SJCRH30 (cell line): ENCODE measurements around the gene EYA2. TPM values are rescaled to one million over a fixed set of nuclear protein-coding genes. Genes with fewer than 3 reads are reported as not detected.
A peak's percentile ranks its signal among the peaks of the same experiment; 100 is the strongest.

ENCODE experiments used
- DNase-seq, 2 experiments: peaks; one replicate each; pipeline ENCODE4 v3.0.0-alpha.2; 2015 to 2020
- H3K27ac ChIP-seq: fragments of 250-450 bp; sonication (Bioruptor Pico); 2 replicates; pipeline ENCODE4 v1.5.1; 2020; ENCODE audit warnings: mild to moderate bottlenecking, moderate library complexity
- H3K27me3 ChIP-seq: fragments of 250-450 bp; sonication (Bioruptor Pico); 2 replicates; pipeline ENCODE4 v1.5.1; 2020; ENCODE audit warnings: mild to moderate bottlenecking, moderate library complexity
- H3K36me3 ChIP-seq: fragments of 250-450 bp; sonication (Bioruptor Pico); 2 replicates; pipeline ENCODE4 v1.5.1; 2020; ENCODE audit warnings: mild to moderate bottlenecking, moderate library complexity
- H3K4me1 ChIP-seq: fragments of 250-450 bp; sonication (Bioruptor Pico); 2 replicates; pipeline ENCODE4 v1.5.1; 2020; ENCODE audit warnings: mild to moderate bottlenecking, moderate library complexity
- H3K4me3 ChIP-seq: fragments of 250-450 bp; sonication (Bioruptor Pico); 2 replicates; pipeline ENCODE4 v1.5.1; 2020; ENCODE audit warnings: mild to moderate bottlenecking, moderate library complexity
- H3K9me3 ChIP-seq: fragments of 250-450 bp; sonication (Bioruptor Pico); replicated peaks from 2 replicates; pipeline ENCODE4 v1.5.1; 2020; ENCODE audit warnings: mild to moderate bottlenecking, moderate library complexity
- total RNA-seq: library from RNA; depleted of rRNA; stranded (reverse); fragments of >200 nt; shearing (Covaris generic); gene quantifications from 2 replicates; pipeline ENCODE4 v1.2.3, GENCODE V29; 2014

The EYA2 gene
- total RNA-seq, 1 experiment from 2014 or later = 63.2 TPM

DNA sequence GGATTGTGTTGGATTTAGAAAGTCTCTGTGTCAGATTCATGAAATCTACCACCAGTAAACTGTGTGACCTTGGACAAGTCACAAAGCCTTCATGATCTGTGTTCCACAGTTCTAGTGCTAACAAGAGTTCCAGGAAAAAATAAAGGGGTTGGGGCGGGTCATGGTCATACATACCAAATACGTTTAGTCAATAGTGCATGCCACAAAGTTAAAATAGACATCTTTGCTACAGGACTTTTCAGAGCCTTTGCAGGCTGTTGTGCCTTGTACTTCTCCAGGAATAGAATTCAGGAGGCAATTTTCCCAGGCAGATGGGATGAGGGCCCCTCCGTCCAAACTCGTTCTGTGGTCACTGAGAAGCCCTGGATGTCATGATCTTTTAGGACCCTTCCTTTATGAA lies 127.2 kb downstream of the EYA2 start:
- H3K27me3 ChIP-seq = no peaks in the 10 kb centered on the region
- DNase-seq = no peak
- no peaks in the 10 kb centered on the region for H3K9me3 ChIP-seq
- H3K4me3 ChIP-seq = no peak overlapping the region
- no peak overlapping the region for H3K27ac ChIP-seq
- H3K4me1 ChIP-seq = peaks cover 23% of the 10 kb centered on the region
- peaks cover 21% of the 10 kb centered on the region; the same call in 1 of the 2 replicates for H3K36me3 ChIP-seq

DNA sequence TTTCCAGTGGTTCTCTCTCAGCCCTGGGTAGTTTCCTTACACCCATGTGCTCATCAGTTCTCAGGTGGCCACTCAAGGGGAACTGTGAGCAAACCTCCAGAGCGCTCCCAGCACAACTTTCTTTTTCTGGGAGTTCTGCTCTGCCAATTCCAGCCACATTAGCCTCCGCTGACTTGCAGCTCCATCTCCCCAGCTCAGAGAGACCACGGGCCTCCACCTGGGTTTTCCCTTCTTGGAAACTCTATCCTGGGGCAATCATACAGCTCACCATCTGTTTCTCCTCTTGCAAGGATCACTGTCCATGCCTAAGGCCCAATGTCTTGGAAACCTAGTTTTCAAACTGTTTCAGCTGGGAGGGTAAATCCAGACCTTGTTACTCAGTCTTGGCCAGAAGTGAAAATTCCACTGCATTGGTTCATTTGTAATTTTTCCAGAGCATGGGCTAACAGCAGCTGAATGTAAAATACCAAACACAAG lies 129.9 kb downstream of the EYA2 start:
- no peaks in the 10 kb centered on the region for H3K27me3 ChIP-seq
- peaks cover 39% of the 10 kb centered on the region for H3K4me1 ChIP-seq
- DNase-seq = peak; percentile 40 to 75
- H3K27ac ChIP-seq = no peak overlapping the region
- H3K36me3 ChIP-seq = peaks cover 34% of the 10 kb centered on the region
- peaks cover 6% of the 10 kb centered on the region; the same call in 1 of the 2 replicates for H3K9me3 ChIP-seq
- no peak overlapping the region for H3K4me3 ChIP-seq

DNA sequence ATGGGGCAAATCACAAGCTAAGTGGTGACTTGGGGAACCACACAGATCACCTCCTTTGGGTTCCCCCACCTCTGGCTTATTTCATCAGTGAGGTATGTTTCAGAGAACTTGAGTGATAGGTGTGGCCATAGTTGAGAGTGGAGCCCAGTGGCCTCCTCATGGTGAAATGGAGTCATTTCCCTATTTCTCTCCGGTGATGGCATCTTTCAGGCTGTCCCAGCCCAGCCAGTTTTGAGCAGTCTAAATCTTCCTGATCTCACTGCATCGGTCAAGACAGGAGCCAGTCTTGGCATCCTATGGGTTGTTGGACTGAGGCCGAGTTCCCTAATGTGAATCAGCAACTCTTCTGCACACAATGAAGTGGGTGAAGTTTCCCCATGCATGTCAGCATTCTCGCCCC lies 132.4 kb downstream of the EYA2 start:
- DNase-seq = peak; percentile 84 to 94
- peaks cover 46% of the 10 kb centered on the region for H3K4me1 ChIP-seq
- peaks cover 6% of the 10 kb centered on the region; the same call in 1 of the 2 replicates for H3K9me3 ChIP-seq
- no peak overlapping the region for H3K4me3 ChIP-seq
- peak overlapping the region; percentile 87 for H3K27ac ChIP-seq
- no peaks in the 10 kb centered on the region for H3K27me3 ChIP-seq
- H3K36me3 ChIP-seq = peaks cover 27% of the 10 kb centered on the region

DNA sequence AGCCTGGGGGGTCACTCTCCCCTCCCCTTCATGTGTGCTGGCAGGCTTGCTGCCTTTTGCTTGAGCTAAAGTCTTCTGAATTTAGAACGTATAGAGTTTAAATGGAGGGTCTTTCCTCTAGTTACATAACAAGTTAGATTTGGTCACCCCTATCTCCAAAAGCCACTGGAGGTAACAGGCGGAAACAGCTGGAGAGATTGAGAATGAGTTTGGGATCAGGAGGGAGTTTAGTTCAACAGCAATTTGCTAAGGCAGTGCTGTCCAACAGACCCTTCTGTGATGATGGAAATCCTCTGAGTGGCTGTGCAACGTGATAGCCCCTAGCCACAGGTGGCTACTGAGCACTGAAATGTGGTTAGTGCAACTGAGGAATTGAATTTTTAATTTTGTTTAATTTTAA lies 132.8 kb downstream of the EYA2 start:
- Histone ChIP-seq H3K4me3 (no peak overlapping the region), H3K27me3 (no peaks in the 10 kb centered on the region), H3K4me1 (peaks cover 46% of the 10 kb centered on the region), H3K27ac (peak overlapping the region; percentile 87), H3K9me3 (peaks cover 6% of the 10 kb centered on the region; the same call in 1 of the 2 replicates), H3K36me3 (peaks cover 27% of the 10 kb centered on the region)
- peak; percentile 87 to 97 for DNase-seq

DNA sequence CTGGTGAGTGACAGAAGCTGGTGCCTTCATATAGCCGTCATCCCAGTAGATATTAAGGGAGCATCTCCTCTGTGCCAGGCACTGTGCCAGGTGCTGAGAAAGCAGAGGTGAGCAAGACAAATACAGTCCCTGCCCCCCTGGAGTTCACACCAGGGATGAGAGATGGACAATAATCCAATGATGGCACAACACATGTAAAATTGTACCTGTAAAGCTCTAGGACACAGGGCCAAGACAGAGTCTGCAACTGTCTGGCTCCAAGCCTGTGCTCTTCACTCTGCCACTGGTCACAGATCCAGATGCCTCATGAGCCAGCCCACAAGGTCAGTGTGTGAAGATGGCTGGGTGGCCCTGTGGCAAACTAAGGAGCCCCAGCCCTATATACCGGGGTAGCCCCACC lies 133.8 kb downstream of the EYA2 start:
- Histone ChIP-seq H3K4me3 (no peak overlapping the region), H3K9me3 (peaks cover 7% of the 10 kb centered on the region), H3K4me1 (peaks cover 46% of the 10 kb centered on the region), H3K27ac (peak overlapping the region; percentile 87; the same call in 1 of the 2 replicates), H3K36me3 (peaks cover 33% of the 10 kb centered on the region), H3K27me3 (no peaks in the 10 kb centered on the region)
- DNase-seq = no peak

DNA sequence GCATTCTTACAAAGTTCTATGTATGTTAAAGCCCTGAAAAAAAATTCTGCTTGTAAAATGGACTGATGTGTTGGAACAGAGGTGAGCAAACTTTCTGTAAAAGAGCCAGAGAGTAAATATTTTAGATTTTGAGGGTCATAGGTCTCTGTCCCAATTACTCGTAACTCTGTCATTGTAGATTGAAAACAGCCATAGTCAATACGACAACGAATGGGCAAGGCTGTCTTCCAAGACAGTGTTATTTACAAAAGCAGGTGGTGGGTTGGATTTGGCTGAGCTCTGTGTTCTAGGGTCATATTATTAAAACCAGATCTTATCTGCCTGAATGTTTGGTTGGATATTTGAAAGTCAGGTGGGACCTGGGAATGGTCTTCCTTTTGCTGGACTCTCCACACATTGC lies 135.2 kb downstream of the EYA2 start:
- peaks cover 49% of the 10 kb centered on the region for H3K4me1 ChIP-seq

DNA sequence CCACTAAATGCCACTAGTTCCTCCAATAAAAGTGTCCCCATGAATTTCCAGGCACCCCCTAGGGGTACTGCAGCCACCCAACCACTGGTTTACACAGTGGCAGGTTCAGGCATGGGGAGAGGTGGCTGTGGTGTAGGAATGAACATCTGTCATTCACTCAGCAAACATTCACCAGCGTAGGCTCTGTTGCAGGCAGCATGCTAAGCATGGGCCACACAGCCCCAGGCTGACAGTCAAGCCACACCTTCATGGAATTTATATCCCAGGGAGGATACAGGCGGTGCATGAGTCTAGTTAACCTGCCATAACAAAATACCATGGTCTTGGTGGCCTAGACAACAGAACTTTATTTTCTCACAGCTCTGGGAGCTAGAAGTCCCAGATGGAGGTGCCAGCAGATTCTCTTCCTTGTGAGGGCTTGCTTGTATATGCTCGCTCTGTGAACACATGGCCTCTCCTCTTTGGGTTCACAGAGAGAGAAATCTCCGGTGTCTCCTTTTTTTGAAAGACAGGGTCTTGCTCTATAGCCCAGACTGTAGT lies 135.7 kb downstream of the EYA2 start:
- DNase-seq = no peak
- Histone ChIP-seq H3K27ac (no peak overlapping the region), H3K27me3 (no peaks in the 10 kb centered on the region), H3K4me1 (peaks cover 47% of the 10 kb centered on the region), H3K9me3 (peaks cover 11% of the 10 kb centered on the region), H3K4me3 (no peak overlapping the region), H3K36me3 (peaks cover 37% of the 10 kb centered on the region)

More for the DNA sequence above, 135.2 kb downstream of the EYA2 start:
- Histone ChIP-seq H3K9me3 (peaks cover 11% of the 10 kb centered on the region), H3K36me3 (peaks cover 37% of the 10 kb centered on the region), H3K27me3 (no peaks in the 10 kb centered on the region), H3K27ac (no peak overlapping the region), H3K4me3 (no peak overlapping the region)
- peak in 1 of 2 experiments; percentile 45 for DNase-seq

DNA sequence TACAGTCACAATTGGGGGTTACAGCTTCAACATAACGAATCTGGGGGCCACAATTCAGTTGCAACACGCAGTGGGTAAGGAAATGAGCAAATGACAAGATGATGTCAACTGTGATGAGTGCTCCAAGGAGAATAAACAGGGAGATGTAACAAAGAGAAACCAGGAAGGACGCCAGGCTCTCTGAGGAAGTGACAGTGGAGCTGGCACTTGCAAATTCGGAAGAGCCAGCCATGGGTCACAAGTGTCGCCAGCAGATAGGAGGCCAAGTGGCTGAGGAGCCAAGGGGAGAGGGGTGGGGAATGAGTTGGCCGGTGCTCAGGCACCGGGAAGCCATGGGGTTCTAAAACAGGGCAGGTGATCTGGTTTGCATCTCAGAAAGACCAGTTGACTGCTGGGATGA lies 136.4 kb downstream of the EYA2 start:
- peaks cover 11% of the 10 kb centered on the region for H3K9me3 ChIP-seq
- H3K4me1 ChIP-seq = peaks cover 52% of the 10 kb centered on the region
- DNase-seq = no peak
- no peaks in the 10 kb centered on the region for H3K27me3 ChIP-seq
- peaks cover 35% of the 10 kb centered on the region for H3K36me3 ChIP-seq
- H3K4me3 ChIP-seq = no peak overlapping the region
- no peak overlapping the region for H3K27ac ChIP-seq

DNA sequence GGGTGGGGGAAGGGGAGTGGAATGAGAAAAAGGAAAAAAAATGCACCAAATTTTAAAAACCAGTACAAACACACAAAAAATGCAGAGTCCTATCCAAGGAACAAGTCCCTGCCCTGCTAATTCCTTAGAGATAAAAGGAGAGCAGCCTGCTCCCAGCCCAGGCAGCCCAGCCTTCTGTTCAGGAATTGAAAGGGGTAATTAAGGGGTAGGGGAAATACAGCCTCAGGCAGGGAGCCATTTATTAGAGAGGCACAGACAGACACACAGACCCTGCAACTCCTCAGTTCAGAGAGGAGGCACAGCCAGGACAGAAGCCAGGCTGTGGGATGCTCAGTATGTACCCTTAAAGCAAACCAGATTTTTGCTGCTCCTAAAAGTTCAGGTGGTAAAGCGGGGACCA lies 137.2 kb downstream of the EYA2 start:
- peaks cover 48% of the 10 kb centered on the region for H3K4me1 ChIP-seq
- H3K9me3 ChIP-seq = peaks cover 11% of the 10 kb centered on the region
- H3K4me3 ChIP-seq = no peak overlapping the region
- peaks cover 38% of the 10 kb centered on the region for H3K36me3 ChIP-seq
- no peaks in the 10 kb centered on the region for H3K27me3 ChIP-seq
- no peak for DNase-seq
- H3K27ac ChIP-seq = no peak overlapping the region

DNA sequence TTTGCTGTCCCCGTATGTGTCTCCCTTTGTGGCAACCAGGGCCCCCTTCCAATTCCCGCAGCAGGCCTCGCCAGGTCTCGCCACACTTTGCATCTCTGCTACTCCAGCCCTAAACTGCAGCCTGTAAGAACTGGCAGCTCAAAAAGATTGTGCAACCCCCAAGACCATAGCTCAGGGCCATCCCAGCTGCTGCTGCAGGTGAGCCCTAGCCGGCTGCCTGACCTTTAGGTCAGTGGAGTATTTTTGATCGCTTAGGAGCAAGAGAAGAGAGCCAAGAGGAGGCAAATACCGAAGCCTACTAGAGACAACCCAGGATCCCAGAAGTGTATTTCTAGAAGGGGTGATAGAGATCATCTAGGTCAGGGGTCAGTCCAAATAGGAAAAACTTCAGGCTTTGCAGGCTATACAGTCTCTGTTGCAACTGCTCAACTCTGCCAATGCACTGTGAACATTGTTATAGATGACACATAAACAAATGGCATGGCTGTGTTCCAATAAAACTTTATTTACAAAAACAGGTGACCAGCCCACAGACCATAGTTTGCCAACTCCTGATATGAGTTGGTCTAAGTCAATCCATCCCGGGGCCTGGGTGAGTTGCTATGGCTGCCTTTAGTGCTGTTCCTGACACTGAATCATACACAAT lies 138.4 kb downstream of the EYA2 start:
- peaks cover 14% of the 10 kb centered on the region for H3K9me3 ChIP-seq
- peaks cover 36% of the 10 kb centered on the region for H3K36me3 ChIP-seq
- no peak overlapping the region for H3K27ac ChIP-seq
- no peak for DNase-seq
- no peak overlapping the region for H3K4me3 ChIP-seq
- H3K27me3 ChIP-seq = no peaks in the 10 kb centered on the region
- peaks cover 35% of the 10 kb centered on the region for H3K4me1 ChIP-seq

DNA sequence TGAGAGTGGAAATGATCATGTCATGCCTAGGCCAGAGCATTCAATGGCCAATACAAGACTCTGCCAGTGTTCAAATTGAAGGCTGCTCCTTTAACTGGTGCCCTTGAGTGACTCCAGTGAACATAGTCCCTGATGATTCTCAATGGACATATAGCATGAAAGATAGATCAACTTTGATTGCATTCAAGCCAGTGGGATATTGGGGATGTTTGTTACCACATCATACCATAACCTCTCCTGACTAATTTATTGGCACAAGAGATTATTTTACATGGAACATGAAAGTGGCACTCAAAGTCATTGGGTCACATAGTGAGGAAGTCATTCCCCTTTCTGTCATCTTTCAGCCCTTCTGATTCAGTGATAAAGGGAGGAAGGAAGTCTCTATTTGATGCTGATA lies 139.0 kb downstream of the EYA2 start:
- Histone ChIP-seq H3K9me3 (peaks cover 9% of the 10 kb centered on the region), H3K4me3 (no peak overlapping the region), H3K36me3 (peaks cover 29% of the 10 kb centered on the region), H3K27ac (no peak overlapping the region), H3K27me3 (no peaks in the 10 kb centered on the region), H3K4me1 (peaks cover 32% of the 10 kb centered on the region)
- DNase-seq = no peak

DNA sequence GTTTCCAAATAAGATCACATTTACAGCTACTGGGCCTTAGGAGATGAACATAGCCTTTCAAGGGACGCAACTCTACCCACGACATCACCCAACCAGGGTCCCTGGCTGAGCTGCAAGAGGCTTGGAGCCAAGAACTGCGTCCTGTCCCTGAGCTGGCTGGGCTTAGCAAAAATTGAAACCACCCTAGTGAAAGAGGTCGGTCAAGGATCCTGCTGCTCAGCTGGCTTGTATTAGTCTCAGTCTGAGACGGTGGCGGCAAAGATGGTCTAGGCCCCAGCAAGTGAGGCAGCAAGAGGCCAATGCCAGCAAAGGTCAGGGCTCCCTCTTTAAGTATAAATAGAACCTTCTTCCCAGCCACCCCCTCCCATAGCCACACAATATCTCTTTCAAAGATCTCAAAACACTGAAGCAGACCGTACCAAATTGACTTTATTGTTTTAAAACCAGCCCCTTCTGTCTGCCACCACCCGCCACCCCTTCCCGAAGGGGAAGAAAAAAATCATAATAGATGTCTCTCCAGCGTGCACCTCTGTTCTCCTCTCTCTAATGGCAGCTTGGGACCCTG lies 140.5 kb downstream of the EYA2 start:
- H3K9me3 ChIP-seq = peaks cover 9% of the 10 kb centered on the region
- peaks cover 25% of the 10 kb centered on the region for H3K4me1 ChIP-seq
- H3K36me3 ChIP-seq = peaks cover 18% of the 10 kb centered on the region
- no peak overlapping the region for H3K4me3 ChIP-seq
- no peaks in the 10 kb centered on the region for H3K27me3 ChIP-seq
- peak overlapping the region; percentile 86 for H3K27ac ChIP-seq
- DNase-seq = peak; percentile 97 to 99

DNA sequence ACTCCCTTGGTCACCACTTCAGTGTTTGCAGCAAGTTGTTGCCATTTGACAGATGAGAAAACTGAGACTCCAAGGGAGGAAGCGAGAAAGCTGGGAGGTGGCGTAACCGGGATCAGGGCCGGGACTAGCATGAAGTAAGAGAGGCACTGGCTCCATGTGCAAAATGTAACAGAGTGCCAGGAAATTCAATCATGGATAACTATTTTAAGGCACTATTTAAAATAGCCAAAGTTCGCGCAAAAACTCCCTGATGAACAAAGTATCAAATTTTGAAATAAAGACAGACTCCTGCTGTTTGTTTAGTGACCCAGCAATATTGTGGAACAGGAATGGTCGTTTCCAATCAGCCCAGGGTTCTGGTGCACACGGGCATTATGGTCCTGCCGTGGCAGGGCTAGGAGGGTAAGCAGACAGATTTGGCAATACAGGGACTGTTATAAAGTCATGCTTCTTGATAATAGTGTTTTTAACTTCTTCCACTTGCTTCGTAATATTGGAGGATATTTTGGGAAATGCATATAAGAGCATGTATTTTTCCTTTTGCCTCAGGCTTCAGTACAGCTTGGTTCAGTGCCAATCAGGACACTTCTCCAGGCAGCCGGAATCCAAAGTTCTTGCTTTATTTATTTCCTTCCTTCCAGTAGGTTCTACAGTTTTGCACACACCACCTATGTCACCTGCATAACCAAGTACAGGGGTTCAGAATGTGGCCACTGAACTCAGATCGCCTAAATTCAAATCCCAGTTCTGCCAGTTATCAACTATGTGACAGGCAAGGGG lies 141.6 kb downstream of the EYA2 start:
- DNase-seq = no peak
- Histone ChIP-seq H3K27ac (peak overlapping the region; percentile 86), H3K4me1 (peaks cover 24% of the 10 kb centered on the region), H3K9me3 (peaks cover 9% of the 10 kb centered on the region), H3K27me3 (no peaks in the 10 kb centered on the region), H3K36me3 (peaks cover 22% of the 10 kb centered on the region), H3K4me3 (no peak overlapping the region)

DNA sequence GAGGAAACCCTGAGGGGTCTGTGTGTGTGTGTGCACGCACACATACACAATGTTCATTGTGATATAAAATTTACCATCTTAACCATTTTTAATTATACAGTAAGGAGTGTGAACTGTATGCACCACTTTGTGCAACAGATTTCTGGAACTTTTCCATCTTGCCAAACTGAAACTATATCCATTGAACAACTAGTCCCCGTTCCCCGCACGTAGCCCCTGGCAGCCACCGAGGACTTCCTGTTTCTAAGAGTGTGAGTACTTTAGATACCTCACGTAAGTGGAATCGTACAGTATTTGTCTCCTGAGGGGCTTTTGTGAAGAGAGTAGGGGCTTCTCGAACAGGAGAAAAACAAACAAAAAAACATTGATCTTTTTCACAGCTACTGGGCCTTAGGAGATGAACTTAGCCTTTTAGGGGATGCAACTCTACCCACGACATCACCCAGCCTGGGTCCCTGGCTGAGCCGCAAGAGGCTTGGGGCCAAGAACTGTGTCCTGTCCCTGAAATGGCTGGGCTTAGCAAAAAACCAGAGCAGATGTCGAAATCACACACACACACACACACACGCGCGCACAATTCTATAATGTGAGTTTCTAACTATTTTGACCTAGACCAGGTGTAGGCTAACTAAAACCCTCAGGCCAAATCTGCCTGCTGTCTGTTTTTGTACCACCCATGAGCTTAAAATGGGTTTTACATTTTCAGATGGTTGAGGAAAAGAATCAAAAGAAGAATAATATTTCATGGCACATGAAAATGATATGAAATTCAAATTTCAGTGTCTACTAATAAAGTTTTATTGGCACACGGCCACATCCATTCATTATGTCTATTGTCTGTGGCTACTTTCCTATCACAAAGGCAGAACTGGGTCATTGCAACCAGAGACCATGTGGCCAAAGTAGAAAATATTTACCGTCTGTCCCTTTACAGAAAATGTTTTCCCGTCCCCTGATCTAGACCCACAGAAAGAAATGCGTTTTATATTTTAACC lies 144.2 kb downstream of the EYA2 start:
- Histone ChIP-seq H3K36me3 (peaks cover 24% of the 10 kb centered on the region), H3K27ac (no peak overlapping the region), H3K4me3 (no peak overlapping the region), H3K4me1 (peaks cover 23% of the 10 kb centered on the region), H3K9me3 (peaks cover 8% of the 10 kb centered on the region), H3K27me3 (no peaks in the 10 kb centered on the region)
- peak in 1 of 2 experiments; percentile 35 for DNase-seq
